HEK293 (cell line): Measurements from ENCODE around the gene RASAL2.

Experiments
- CTCF ChIA-PET: fragments of 350-600 bp; formaldehyde crosslinking; extraction: SDS; loops from one replicate; lab custom pipeline; 2021; ENCODE audit warnings: antibody characterized with exemption; lab: Yijun Ruan, JAX
- POLR2A ChIA-PET: fragments of 300-600 bp; formaldehyde crosslinking; extraction: SDS; loops from one replicate; lab custom pipeline; 2020; ENCODE audit warnings: antibody characterized with exemption, inconsistent platforms; lab: Yijun Ruan, JAX
- H3K27ac ChIP-seq: fragments of 200-500 bp; sonication (Bioruptor generic); 2 replicates; pipeline ENCODE4 v1.5.1; 2014; ENCODE audit warnings: low read depth, low read length, control low read depth, inconsistent platforms; ENCODE audit errors: extremely low read depth
- H3K36me3 ChIP-seq, 2 experiments: fragments of 200-500 bp in 1 of 2; sonication (Bioruptor generic) in 1 of 2; 1 replicate in 1 of 2; 2 replicates in 1 of 2; pipeline ENCODE4 v1.5.1; 2014 to 2017; ENCODE audit warnings: inconsistent platforms in 2 of 2, low read length in 2 of 2; ENCODE audit not compliant: control insufficient read depth in 2 of 2, insufficient read depth in 1 of 2
- H3K4me1 ChIP-seq: fragments of 200-500 bp; sonication (Bioruptor generic); 2 replicates; pipeline ENCODE4 v1.5.1; 2014; ENCODE audit warnings: mild to moderate bottlenecking, low read length, inconsistent platforms; ENCODE audit not compliant: control insufficient read depth, insufficient read depth
- H3K4me3 ChIP-seq: 2 replicates; pipeline ENCODE4 v1.5.1; 2011; ENCODE audit warnings: low read depth, mild to moderate bottlenecking, control low read depth, low read length, moderate library complexity
- H3K9me3 ChIP-seq: fragments of 200-500 bp; sonication (Bioruptor generic); 2 replicates; pipeline ENCODE4 v1.5.1; 2014; ENCODE audit warnings: low read depth, low read length, inconsistent platforms; ENCODE audit not compliant: control insufficient read depth, insufficient read depth
- KLF17 ChIP-seq: fragments of 450-650 bp; formaldehyde crosslinking; IDR thresholded peaks from 2 replicates; pipeline ENCODE4 v1.5.1; 2016; ENCODE audit warnings: missing biosample characterization, missing genetic modification characterization
- MEIS1 ChIP-seq: sonication (generic); formaldehyde crosslinking; IDR thresholded peaks from 2 replicates; pipeline ENCODE4 v1.8.1; 2022; ENCODE audit warnings: missing genetic modification reagents, mild to moderate bottlenecking, borderline replicate concordance
- PRDM2 ChIP-seq: fragments of 450-650 bp; formaldehyde crosslinking; IDR thresholded peaks from 2 replicates; pipeline ENCODE4 v1.5.1; 2016; ENCODE audit warnings: missing biosample characterization, missing genetic modification characterization, borderline replicate concordance
- PRDM6 ChIP-seq: fragments of 450-650 bp; formaldehyde crosslinking; IDR thresholded peaks from 2 replicates; pipeline ENCODE4 v1.5.1; 2017; ENCODE audit warnings: missing biosample characterization, missing genetic modification characterization
- SP7 ChIP-seq: fragments of 450-650 bp; formaldehyde crosslinking; IDR thresholded peaks from 2 replicates; pipeline ENCODE4 v1.5.1; 2016; ENCODE audit warnings: missing biosample characterization, missing genetic modification characterization
- TSHZ1 ChIP-seq: fragments of 450-650 bp; formaldehyde crosslinking; IDR thresholded peaks from 2 replicates; pipeline ENCODE4 v1.5.1; 2016; ENCODE audit warnings: missing biosample characterization, missing genetic modification characterization, borderline replicate concordance
- ZBTB20 ChIP-seq: fragments of 450-650 bp; formaldehyde crosslinking; IDR thresholded peaks from 2 replicates; pipeline ENCODE4 v1.5.1; 2016; ENCODE audit warnings: missing biosample characterization, missing genetic modification characterization
- ZBTB7A ChIP-seq: fragments of 450-650 bp; formaldehyde crosslinking; IDR thresholded peaks from 2 replicates; pipeline ENCODE4 v1.5.1; 2016; ENCODE audit warnings: low read depth, missing biosample characterization, missing genetic modification characterization
- ZFP37 ChIP-seq: fragments of 450-650 bp; formaldehyde crosslinking; IDR thresholded peaks from 2 replicates; pipeline ENCODE4 v1.5.1; 2016; ENCODE audit warnings: missing biosample characterization, missing genetic modification characterization
- ZNF112 ChIP-seq: fragments of 450-650 bp; formaldehyde crosslinking; IDR thresholded peaks from 2 replicates; pipeline ENCODE4 v1.5.0; 2017; ENCODE audit warnings: missing biosample characterization, missing genetic modification characterization
- ZNF169 ChIP-seq: fragments of 450-650 bp; formaldehyde crosslinking; IDR thresholded peaks from 2 replicates; pipeline ENCODE4 v1.5.1; 2016; ENCODE audit warnings: missing biosample characterization, missing genetic modification characterization
- ZNF280D ChIP-seq: fragments of 450-650 bp; formaldehyde crosslinking; IDR thresholded peaks from 2 replicates; pipeline ENCODE4 v1.5.1; 2016; ENCODE audit warnings: missing biosample characterization, missing genetic modification characterization
- ZNF311 ChIP-seq: fragments of 450-650 bp; formaldehyde crosslinking; IDR thresholded peaks from 2 replicates; pipeline ENCODE4 v1.5.1; 2017; ENCODE audit warnings: missing biosample characterization, missing genetic modification characterization, borderline replicate concordance
- ZNF324 ChIP-seq: fragments of 450-650 bp; formaldehyde crosslinking; IDR thresholded peaks from 2 replicates; pipeline ENCODE4 v1.5.1; 2016; ENCODE audit warnings: missing biosample characterization, missing genetic modification characterization
- ZNF571 ChIP-seq: fragments of 450-650 bp; formaldehyde crosslinking; IDR thresholded peaks from 2 replicates; pipeline ENCODE4 v1.5.0; 2017; ENCODE audit warnings: missing biosample characterization, missing genetic modification characterization
- ZNF660 ChIP-seq: fragments of 450-650 bp; IDR thresholded peaks from 2 replicates; pipeline ENCODE4 v1.5.1; 2018; ENCODE audit warnings: missing biosample characterization, mild to moderate bottlenecking, missing genetic modification characterization
- ZNF785 ChIP-seq: fragments of 450-650 bp; formaldehyde crosslinking; IDR thresholded peaks from 2 replicates; pipeline ENCODE4 v1.5.1; 2016; ENCODE audit warnings: missing biosample characterization, missing genetic modification characterization
- ZNF830 ChIP-seq: fragments of 450-650 bp; IDR thresholded peaks from 2 replicates; pipeline ENCODE4 v1.5.0; 2018; ENCODE audit warnings: missing biosample characterization, missing genetic modification characterization, low read depth, mild to moderate bottlenecking, moderate library complexity

Gene RASAL2

GRCh38 chr1:178051071-178051470, 42.8 kb upstream of the RASAL2 start:
- CTCF ChIA-PET: interaction anchor here (0.6 to 4.3 kb wide), 4 partner anchors 10 to 121 kb away, joined by 3 to 26 read pairs (median 4); no protein-coding TSS in a partner anchor
- Histone ChIP-seq H3K4me1 (no peaks in the 10 kb centered on the region), H3K4me3 (no peak overlapping the region), H3K36me3 (no peaks in the 10 kb centered on the region), H3K9me3 (no peaks in the 10 kb centered on the region), H3K27ac (no peak overlapping the region)
- POLR2A ChIA-PET: no interaction called here
- TF ChIP-seq ZNF830 (tag by site-specific recombination) (no peak), MEIS1 (CRISPR knock-in tag) (no peak), ZFP37 (tag by site-specific recombination) (no peak), ZNF311 (tag by site-specific recombination) (no peak), ZNF785 (tag by site-specific recombination) (no peak), ZNF169 (tag by site-specific recombination) (no peak)

GRCh38 chr1:178052650-178053461, 41.0 kb upstream of the RASAL2 start:
- Histone ChIP-seq H3K36me3 (no peaks in the 10 kb centered on the region), H3K4me1 (no peaks in the 10 kb centered on the region), H3K27ac (no peak overlapping the region; the same call in 1 of the 2 replicates), H3K4me3 (no peak overlapping the region), H3K9me3 (no peaks in the 10 kb centered on the region)
- ChIA-PET CTCF (interaction anchor here (0.7 to 4.3 kb wide), 2 partner anchors 20 to 906 kb away, joined by 4 to 26 read pairs; no protein-coding TSS in a partner anchor), POLR2A (no interaction called here)
- no peak for TF ChIP-seq ZNF112 (tag by site-specific recombination)
- TF ChIP-seq ZNF571: no peak
- peak; percentile 50; the same call in 1 of the 2 replicates for TF ChIP-seq KLF17 (tag by site-specific recombination)
- peak; percentile 64 for TF ChIP-seq ZNF660
- TF ChIP-seq SP7 (tag by site-specific recombination): peak; percentile 98
- TF ChIP-seq ZBTB20: no peak
- no peak for TF ChIP-seq TSHZ1
- no peak for TF ChIP-seq ZNF324 (tag by site-specific recombination)
- no peak for TF ChIP-seq PRDM2 (tag by site-specific recombination)
- no peak for TF ChIP-seq ZNF280D (tag by site-specific recombination)
- 0 out of 2 replicates have a peak, but pooled peaks have one; percentile 23 for TF ChIP-seq PRDM6 (tag by site-specific recombination)
- no peak for TF ChIP-seq ZBTB7A (tag by site-specific recombination)
